HUES64 (cell line): ENCODE results near the gene SAP130.
"Not testable (repeated sequence)": the region's sequence is repeated elsewhere in the genome, so short reads cannot be mapped to it uniquely, and the experiment has no call there.

Source experiments
- H3K27ac ChIP-seq: 2 replicates; pipeline ENCODE4 v1.7.0; 2013; ENCODE audit warnings: low read depth, low read length, inconsistent platforms
- H3K27me3 ChIP-seq: 2 replicates; pipeline ENCODE4 v1.6.1; 2013; ENCODE audit warnings: mild to moderate bottlenecking, low read length; ENCODE audit not compliant: insufficient read depth
- H3K36me3 ChIP-seq: 2 replicates; pipeline ENCODE4 v1.6.1; 2013; ENCODE audit warnings: mild to moderate bottlenecking, low read length; ENCODE audit not compliant: insufficient read depth
- H3K4me1 ChIP-seq: 2 replicates; pipeline ENCODE4 v1.6.1; 2013; ENCODE audit warnings: mild to moderate bottlenecking, low read length, moderate library complexity; ENCODE audit not compliant: insufficient read depth
- H3K4me3 ChIP-seq: 2 replicates; pipeline ENCODE4 v1.5.1; 2013; ENCODE audit warnings: mild to moderate bottlenecking, low read length, moderate library complexity
- H3K9ac ChIP-seq: 2 replicates; pipeline ENCODE4 v1.6.1; 2013; ENCODE audit warnings: mild to moderate bottlenecking, low read depth, low read length
- H3K9me3 ChIP-seq: 2 replicates; pipeline ENCODE4 v1.6.1; 2013; ENCODE audit warnings: low read depth, low read length; ENCODE audit not compliant: insufficient read depth
- WGBS: fragments of 150-250, 120-280 bp; methylation state at CpG from one replicate; pipeline ENCODE4 v1.1.7; 2013; ENCODE audit warnings: missing lambda C conversion rate; 5-methylcytosine and 5-hydroxymethylcytosine counted together

Gene SAP130

DNA sequence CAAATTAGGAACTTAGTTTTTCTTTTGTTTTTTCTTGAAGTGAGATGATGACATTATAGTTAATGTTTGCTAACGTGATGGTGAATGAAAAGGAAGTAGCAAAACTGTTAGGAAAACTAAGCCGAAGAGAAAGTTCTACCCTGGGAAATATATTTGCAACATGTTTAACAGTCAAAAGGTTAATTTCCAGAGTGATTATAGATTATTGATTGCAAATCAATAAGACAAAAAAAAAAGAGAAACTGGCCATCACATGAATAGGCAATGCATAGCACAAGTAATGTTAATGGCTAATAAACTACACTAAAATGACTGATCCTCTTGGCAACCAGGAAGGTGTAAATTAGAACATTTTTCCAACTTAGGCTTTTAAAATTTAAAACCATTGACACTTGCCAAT is 116.1 kb downstream of the SAP130 start:
- H3K4me1 ChIP-seq = no peaks in the 10 kb centered on the region
- no peaks in the 10 kb centered on the region for H3K36me3 ChIP-seq
- no peak overlapping the region for H3K9ac ChIP-seq
- H3K27ac ChIP-seq = no peak overlapping the region
- 92% methylated on average over 2 of the region's 2 CpGs for WGBS
- no peaks in the 10 kb centered on the region for H3K9me3 ChIP-seq
- H3K27me3 ChIP-seq = no peaks in the 10 kb centered on the region
- H3K4me3 ChIP-seq = no peak overlapping the region

DNA sequence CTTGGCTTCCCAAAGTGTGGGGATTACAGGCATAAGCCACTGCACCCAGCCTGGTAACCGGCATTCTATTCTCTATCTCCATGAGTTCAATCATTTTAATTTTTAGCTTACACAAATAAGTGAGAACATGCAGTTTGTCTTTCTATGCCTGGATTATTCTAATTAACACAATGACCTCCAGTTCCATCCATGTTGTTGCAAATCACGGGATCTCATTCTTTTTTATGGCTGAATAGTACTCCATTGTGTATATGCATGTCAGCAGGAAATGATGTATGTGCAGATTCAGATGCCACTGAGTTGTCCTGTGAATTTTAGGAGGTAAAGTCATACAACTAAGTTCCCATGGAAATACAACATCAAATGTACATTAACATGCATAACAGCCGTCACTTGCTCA is 117.4 kb downstream of the SAP130 start:
- Histone ChIP-seq H3K4me1 (no peaks in the 10 kb centered on the region), H3K4me3 (no peak overlapping the region)

DNA sequence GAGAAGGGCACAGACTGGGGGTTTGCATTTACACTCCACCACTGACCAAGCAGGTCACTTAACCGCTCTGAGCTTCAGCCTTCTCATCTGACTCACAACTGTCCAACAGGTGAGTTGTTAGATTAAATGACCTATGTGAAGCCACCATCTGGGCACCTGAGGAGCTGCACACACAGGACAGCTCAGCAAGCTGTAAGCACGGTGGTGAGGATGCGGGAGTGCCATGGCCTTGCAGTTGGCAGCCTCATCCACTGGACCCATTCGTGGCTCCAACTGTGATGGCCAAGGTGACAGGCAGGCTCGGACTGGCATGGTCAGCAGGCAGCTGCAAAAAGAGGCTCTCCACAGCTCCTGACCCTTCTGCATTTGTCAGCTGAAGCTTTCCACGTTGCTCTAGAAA is 118.8 kb downstream of the SAP130 start:
- Histone ChIP-seq H3K36me3 (no peaks in the 10 kb centered on the region), H3K4me3 (no peak overlapping the region), H3K27me3 (no peaks in the 10 kb centered on the region), H3K9ac (no peak overlapping the region), H3K9me3 (no peaks in the 10 kb centered on the region), H3K4me1 (0 out of 2 replicates have a peak, but pooled peaks cover 3% of the 10 kb centered on the region), H3K27ac (no peak overlapping the region)
- 82% methylated on average over 6 of the region's 6 CpGs for WGBS

More for the DNA sequence above, 117.4 kb downstream of the SAP130 start:
- Histone ChIP-seq H3K27ac (no peak overlapping the region), H3K9ac (no peak overlapping the region), H3K9me3 (no peaks in the 10 kb centered on the region), H3K36me3 (no peaks in the 10 kb centered on the region), H3K27me3 (no peaks in the 10 kb centered on the region)
- WGBS = 97% methylated on average over 3 of the region's 3 CpGs

DNA sequence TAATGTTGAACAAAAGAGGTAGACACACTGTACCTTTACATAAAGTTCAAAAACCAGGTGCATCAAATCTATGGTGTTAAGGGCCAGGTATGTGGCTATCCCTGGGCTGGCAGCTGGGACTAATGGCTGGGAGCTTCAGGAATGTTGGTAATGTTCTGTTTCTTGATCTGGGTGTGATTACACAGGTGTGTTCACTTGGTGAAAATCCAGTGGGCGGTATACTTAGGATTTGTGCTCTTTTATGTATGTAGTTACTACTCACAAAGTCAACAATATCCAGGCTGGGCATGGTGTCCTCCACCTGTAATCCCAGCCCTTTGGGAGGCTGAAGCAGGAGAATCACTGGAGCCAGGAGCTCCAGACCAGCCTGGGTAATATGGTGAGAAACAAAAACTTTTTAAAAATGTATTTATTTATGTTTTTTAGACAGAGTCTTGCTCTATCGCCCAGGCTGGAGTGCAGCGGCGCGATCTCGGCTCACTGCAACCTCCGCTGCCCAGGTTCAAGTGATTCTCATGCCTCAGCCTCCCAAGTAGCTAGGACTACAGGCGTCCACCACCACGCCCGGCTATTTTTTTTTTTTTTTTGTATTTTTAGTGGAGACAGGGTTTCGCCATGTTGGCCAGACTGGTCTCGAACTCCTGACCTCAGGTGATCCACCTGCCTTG is 120.0 kb downstream of the SAP130 start:
- not testable (repeated sequence) for H3K27me3 ChIP-seq, H3K27ac ChIP-seq
- WGBS = 96% methylated on average over 11 of the region's 12 CpGs

DNA sequence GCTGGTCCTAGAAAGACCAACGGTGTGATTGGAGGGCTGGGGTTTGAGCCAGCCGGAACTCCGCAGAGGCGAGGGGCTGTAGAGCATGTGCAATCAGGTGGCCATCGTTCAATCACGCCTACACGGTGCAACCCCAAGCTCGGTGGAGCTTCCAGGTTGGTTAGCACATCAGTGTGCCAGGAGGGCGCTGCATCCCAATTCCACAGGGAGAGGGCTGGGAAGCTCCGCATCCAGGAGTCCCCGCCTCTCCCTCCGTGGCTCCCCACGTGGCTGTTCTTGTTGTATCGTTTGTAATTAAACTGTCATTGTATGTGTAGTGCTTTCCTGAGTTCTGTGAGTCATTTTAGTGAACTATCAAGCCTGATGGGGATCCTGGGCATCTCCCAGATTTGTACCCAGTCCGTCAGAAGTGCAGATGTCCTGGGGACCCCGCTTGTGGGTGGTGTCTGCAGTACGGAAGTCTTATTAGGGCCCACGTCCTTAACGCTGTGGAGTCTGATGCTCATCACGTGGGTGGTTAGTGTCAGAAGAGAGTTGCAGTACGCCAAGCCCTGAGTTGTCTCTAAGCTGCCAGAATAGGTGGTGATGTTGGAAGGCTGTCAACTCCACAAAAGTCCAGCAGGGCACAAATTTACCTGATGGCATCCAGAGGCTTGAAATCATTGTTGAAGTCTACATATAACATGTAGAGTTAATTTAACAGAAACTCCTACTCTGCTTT is 121.5 kb downstream of the SAP130 start:
- Histone ChIP-seq H3K9ac (no peak overlapping the region), H3K4me3 (no peak overlapping the region), H3K27ac (no peak overlapping the region), H3K36me3 (no peaks in the 10 kb centered on the region), H3K9me3 (no peaks in the 10 kb centered on the region), H3K27me3 (no peaks in the 10 kb centered on the region), H3K4me1 (0 out of 2 replicates have a peak, but pooled peaks cover 3% of the 10 kb centered on the region)
- 69% methylated on average over 21 of the region's 21 CpGs for WGBS

More for the DNA sequence above, 120.0 kb downstream of the SAP130 start:
- not testable (repeated sequence) for H3K9me3 ChIP-seq, H3K9ac ChIP-seq, H3K4me1 ChIP-seq, H3K36me3 ChIP-seq, H3K4me3 ChIP-seq

DNA sequence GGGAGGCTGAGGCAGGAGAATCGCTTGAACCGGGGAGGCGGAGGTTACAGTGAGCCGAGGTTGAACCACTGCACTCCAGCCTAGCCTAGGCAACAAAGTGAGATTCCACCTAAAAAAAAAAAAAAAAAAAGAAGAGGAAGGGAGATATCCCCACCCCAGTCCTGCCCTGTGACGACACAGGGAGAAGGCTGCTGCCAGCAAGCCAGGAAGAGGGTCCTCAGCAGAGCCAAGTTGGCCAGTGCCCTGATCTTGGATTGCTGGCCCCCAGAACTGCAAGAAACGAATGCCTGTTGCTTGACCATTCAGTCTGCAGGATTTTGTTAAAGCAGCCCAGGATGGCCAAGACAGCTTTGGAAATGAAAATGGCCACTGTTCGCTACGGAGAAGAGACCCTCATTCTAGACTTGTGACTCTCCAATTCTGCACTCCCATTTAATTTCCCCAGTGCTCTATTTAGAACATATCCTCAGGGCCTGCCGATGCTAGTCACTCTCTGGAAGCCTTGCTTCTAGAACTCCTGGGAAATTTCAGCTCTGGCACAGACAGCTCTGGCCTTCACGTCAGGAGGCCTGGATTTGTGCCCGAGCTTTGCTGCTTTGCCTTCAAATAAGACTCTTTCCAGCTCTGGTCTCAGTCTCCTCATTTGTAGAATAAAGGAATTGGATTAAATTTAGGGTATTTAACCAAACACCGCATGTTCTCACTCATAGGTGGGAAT is 126.4 kb downstream of the SAP130 start:
- Histone ChIP-seq H3K27me3 (no peaks in the 10 kb centered on the region), H3K27ac (no peak overlapping the region), H3K9me3 (no peaks in the 10 kb centered on the region), H3K4me3 (no peak overlapping the region), H3K4me1 (0 out of 2 replicates have a peak, but pooled peaks cover 3% of the 10 kb centered on the region), H3K36me3 (no peaks in the 10 kb centered on the region), H3K9ac (no peak overlapping the region)
- WGBS = 93% methylated on average over 12 of the region's 12 CpGs

DNA sequence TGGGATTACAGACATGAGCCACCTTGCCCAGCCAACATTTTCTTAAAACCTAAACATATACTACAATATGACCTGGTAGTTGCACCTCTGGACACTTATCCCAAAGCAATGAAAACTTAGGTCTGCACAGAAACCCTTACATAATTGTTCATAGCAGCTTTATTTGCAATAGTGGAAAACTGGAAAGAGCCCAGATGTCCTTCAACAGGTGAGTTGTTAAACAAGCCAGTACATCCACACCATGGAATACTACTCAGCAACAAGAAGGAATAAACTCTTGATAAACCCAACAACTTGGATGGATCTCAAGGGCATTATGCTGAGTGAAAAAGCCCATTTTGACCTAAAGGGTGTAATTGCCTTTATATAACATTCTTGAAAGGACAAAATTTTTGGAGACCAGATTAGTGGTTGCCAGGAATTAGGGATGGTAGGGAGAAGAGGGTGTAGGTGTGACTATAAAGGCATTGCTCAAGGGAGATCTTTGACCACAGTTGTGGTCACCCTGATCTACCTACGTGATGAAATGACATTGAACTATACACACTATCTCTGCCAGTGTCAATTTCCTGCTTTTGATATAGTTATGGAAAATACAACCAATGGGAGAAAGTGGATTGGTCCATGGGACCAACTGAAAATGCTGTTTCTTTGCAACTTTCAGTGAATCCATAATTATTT is 130.2 kb downstream of the SAP130 start:
- Histone ChIP-seq H3K27me3 (no peaks in the 10 kb centered on the region), H3K9ac (no peak overlapping the region), H3K27ac (no peak overlapping the region), H3K4me1 (peaks cover 8% of the 10 kb centered on the region), H3K36me3 (no peaks in the 10 kb centered on the region), H3K9me3 (no peaks in the 10 kb centered on the region), H3K4me3 (no peak overlapping the region)
- WGBS = no CpG with 5 or more reads among the region's 1 CpG

DNA sequence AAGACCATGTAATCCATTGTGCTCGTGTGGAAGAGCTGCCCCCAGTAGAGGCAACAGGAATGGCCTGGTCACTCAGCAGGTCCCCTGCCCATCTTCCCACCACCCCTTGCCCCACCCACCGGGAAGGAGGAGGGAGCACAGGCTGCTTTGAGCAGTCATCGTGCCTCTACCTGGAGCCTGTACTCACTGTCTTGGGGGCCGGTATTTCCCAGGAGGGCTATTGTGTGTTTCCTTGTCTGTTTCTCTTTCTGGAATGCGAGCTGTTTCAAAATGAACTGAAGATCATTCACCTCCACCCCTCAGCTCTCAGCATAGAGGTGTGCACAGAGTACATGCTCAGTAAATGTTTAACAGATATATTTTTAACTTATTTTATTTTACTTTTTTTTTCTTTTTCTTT is 134.4 kb downstream of the SAP130 start:
- no peak overlapping the region for H3K4me3 ChIP-seq
- 52% methylated on average over 5 of the region's 5 CpGs for WGBS

DNA sequence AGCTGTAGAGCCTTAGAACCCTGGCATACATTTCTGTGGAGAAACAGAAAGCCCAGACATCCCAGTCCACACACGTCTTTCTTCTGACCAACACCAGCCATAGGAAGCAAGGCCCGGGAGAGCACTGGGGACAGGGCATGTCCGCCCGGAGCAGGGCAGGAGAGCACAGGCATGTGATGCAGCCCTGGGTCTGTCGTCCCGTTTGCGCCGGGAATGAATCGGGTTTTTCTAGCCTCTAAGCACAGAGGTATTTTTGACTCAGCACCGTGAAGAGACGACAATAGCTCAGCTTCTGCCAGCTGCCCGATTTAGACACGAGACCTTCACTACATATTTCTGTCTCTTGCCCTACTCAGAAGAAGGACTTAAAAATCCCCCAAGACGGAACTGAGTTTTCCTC is 134.8 kb downstream of the SAP130 start:
- WGBS = 90% methylated on average over 14 of the region's 14 CpGs
- Histone ChIP-seq H3K9ac (no peak overlapping the region), H3K27ac (no peak overlapping the region)

More for the DNA sequence above, 134.4 kb downstream of the SAP130 start:
- H3K4me1 ChIP-seq = peaks cover 13% of the 10 kb centered on the region
- H3K27me3 ChIP-seq = no peaks in the 10 kb centered on the region
- H3K9me3 ChIP-seq = no peaks in the 10 kb centered on the region
- H3K36me3 ChIP-seq = no peaks in the 10 kb centered on the region
- no peak overlapping the region for H3K9ac ChIP-seq
- no peak overlapping the region for H3K27ac ChIP-seq

DNA sequence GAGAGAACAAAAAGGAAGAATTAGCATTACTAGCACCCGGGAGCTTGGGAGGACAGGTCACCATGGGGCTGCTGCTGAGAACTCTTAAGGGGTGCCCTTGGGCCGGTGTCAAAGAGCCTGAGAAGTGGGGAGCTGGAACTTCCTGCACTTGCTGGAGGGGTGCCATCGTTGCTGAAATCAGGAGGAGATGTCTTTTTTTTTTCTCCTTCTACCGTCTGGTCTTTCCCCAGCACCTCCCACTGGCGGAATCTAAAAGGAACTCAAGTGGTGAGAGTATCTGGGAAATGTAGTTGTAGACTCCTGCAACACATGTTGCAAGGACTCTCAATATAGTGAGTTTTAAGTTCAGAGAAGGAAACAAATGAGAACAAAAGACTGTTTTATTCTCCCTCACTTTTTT is 136.0 kb downstream of the SAP130 start:
- Histone ChIP-seq H3K9me3 (no peaks in the 10 kb centered on the region), H3K9ac (no peak overlapping the region), H3K27me3 (no peaks in the 10 kb centered on the region), H3K4me3 (no peak overlapping the region), H3K36me3 (no peaks in the 10 kb centered on the region), H3K4me1 (peaks cover 19% of the 10 kb centered on the region), H3K27ac (no peak overlapping the region)
- WGBS = 80% methylated on average over 3 of the region's 5 CpGs

More for the DNA sequence above, 134.8 kb downstream of the SAP130 start:
- no peak overlapping the region for H3K4me3 ChIP-seq
- H3K27me3 ChIP-seq = no peaks in the 10 kb centered on the region
- peaks cover 13% of the 10 kb centered on the region for H3K4me1 ChIP-seq
- no peaks in the 10 kb centered on the region for H3K9me3 ChIP-seq
- H3K36me3 ChIP-seq = no peaks in the 10 kb centered on the region
